ENCODE results near the gene DOCK4.

DOCK4 gene

GRCh38 chr7:111746950-111747349 lies 459.2 kb downstream of the DOCK4 start:
- Histone ChIP-seq H3K36me3 (ENCODE audit: control insufficient read depth, insufficient read depth, low read length, severe bottlenecking) (no peaks in the 10 kb centered on the region), H3K27me3 (replicated peaks; ENCODE audit: control insufficient read depth, insufficient read depth, low read length) (no peaks in the 10 kb centered on the region), H3K9ac (ENCODE audit: low read length) (no peak overlapping the region), H3K4me1 (ENCODE audit: control insufficient read depth, insufficient read depth, low read length) (peaks cover 5% of the 10 kb centered on the region), H3K9me3 (ENCODE audit: control insufficient read depth, low read length) (no peaks in the 10 kb centered on the region), H3K4me3 (ENCODE audit: low read length) (no peak overlapping the region)
- no peak for DNase-seq (ENCODE audit: low read depth)

GRCh38 chr7:111744501-111745155 lies 461.6 kb downstream of the DOCK4 start:
- peak; percentile 10 for DNase-seq (ENCODE audit: low read depth)
- Histone ChIP-seq H3K27me3 (replicated peaks; ENCODE audit: control insufficient read depth, insufficient read depth, low read length) (no peaks in the 10 kb centered on the region), H3K9ac (ENCODE audit: low read length) (no peak overlapping the region), H3K4me1 (ENCODE audit: control insufficient read depth, insufficient read depth, low read length) (peaks cover 5% of the 10 kb centered on the region), H3K9me3 (ENCODE audit: control insufficient read depth, low read length) (no peaks in the 10 kb centered on the region), H3K4me3 (ENCODE audit: low read length) (no peak overlapping the region), H3K36me3 (ENCODE audit: control insufficient read depth, insufficient read depth, low read length, severe bottlenecking) (no peaks in the 10 kb centered on the region)

- no peak for DNase-seq (ENCODE audit: low read depth)
- Histone ChIP-seq H3K4me1 (ENCODE audit: control insufficient read depth, insufficient read depth, low read length) (peaks cover 5% of the 10 kb centered on the region), H3K9me3 (ENCODE audit: control insufficient read depth, low read length) (no peaks in the 10 kb centered on the region), H3K9ac (ENCODE audit: low read length) (no peak overlapping the region), H3K36me3 (ENCODE audit: control insufficient read depth, insufficient read depth, low read length, severe bottlenecking) (no peaks in the 10 kb centered on the region), H3K4me3 (ENCODE audit: low read length) (no peak overlapping the region), H3K27me3 (replicated peaks; ENCODE audit: control insufficient read depth, insufficient read depth, low read length) (no peaks in the 10 kb centered on the region)
Observed at GRCh38 chr7:111743244-111743847, 462.9 kb downstream of the DOCK4 start.

- peak; percentile 73 for DNase-seq (ENCODE audit: low read depth)
- Histone ChIP-seq H3K4me3 (ENCODE audit: low read length) (no peak overlapping the region), H3K36me3 (ENCODE audit: control insufficient read depth, insufficient read depth, low read length, severe bottlenecking) (no peaks in the 10 kb centered on the region), H3K27me3 (replicated peaks; ENCODE audit: control insufficient read depth, insufficient read depth, low read length) (no peaks in the 10 kb centered on the region), H3K9ac (ENCODE audit: low read length) (no peak overlapping the region), H3K4me1 (ENCODE audit: control insufficient read depth, insufficient read depth, low read length) (peaks cover 5% of the 10 kb centered on the region), H3K9me3 (ENCODE audit: control insufficient read depth, low read length) (no peaks in the 10 kb centered on the region)
Observed at GRCh38 chr7:111741811-111742240, 464.4 kb downstream of the DOCK4 start.

- no peak for DNase-seq (ENCODE audit: low read depth)
- H3K36me3 ChIP-seq (ENCODE audit: control insufficient read depth, insufficient read depth, low read length, severe bottlenecking) = no peaks in the 10 kb centered on the region
Observed at GRCh38 chr7:111740942-111741341, 465.3 kb downstream of the DOCK4 start.

GRCh38 chr7:111736552-111736874 lies 469.7 kb downstream of the DOCK4 start:
- no peaks in the 10 kb centered on the region for H3K9me3 ChIP-seq (ENCODE audit: control insufficient read depth, low read length)
- H3K4me1 ChIP-seq (ENCODE audit: control insufficient read depth, insufficient read depth, low read length) = peaks cover 7% of the 10 kb centered on the region
- H3K9ac ChIP-seq (ENCODE audit: low read length) = no peak overlapping the region
- H3K4me3 ChIP-seq (ENCODE audit: low read length) = no peak overlapping the region
- H3K27me3 ChIP-seq (replicated peaks; ENCODE audit: control insufficient read depth, insufficient read depth, low read length) = no peaks in the 10 kb centered on the region
- no peaks in the 10 kb centered on the region for H3K36me3 ChIP-seq (ENCODE audit: control insufficient read depth, insufficient read depth, low read length, severe bottlenecking)
- DNase-seq (ENCODE audit: low read depth) = peak; percentile 19

More at GRCh38 chr7:111740942-111741341, 465.3 kb downstream of the DOCK4 start:
- no peaks in the 10 kb centered on the region for H3K27me3 ChIP-seq (replicated peaks; ENCODE audit: control insufficient read depth, insufficient read depth, low read length)
- H3K4me3 ChIP-seq (ENCODE audit: low read length) = no peak overlapping the region
- no peak overlapping the region for H3K9ac ChIP-seq (ENCODE audit: low read length)
- no peaks in the 10 kb centered on the region for H3K9me3 ChIP-seq (ENCODE audit: control insufficient read depth, low read length)
- peaks cover 5% of the 10 kb centered on the region for H3K4me1 ChIP-seq (ENCODE audit: control insufficient read depth, insufficient read depth, low read length)

GRCh38 chr7:111735661-111736551 lies 470.3 kb downstream of the DOCK4 start:
- no peak overlapping the region for H3K9ac ChIP-seq (ENCODE audit: low read length)
- H3K36me3 ChIP-seq (ENCODE audit: control insufficient read depth, insufficient read depth, low read length, severe bottlenecking) = no peaks in the 10 kb centered on the region
- H3K9me3 ChIP-seq (ENCODE audit: control insufficient read depth, low read length) = no peaks in the 10 kb centered on the region
- H3K4me3 ChIP-seq (ENCODE audit: low read length) = peak overlapping the region; percentile 9
- no peaks in the 10 kb centered on the region for H3K27me3 ChIP-seq (replicated peaks; ENCODE audit: control insufficient read depth, insufficient read depth, low read length)
- peak; percentile 89 for DNase-seq (ENCODE audit: low read depth)
- H3K4me1 ChIP-seq (ENCODE audit: control insufficient read depth, insufficient read depth, low read length) = peaks cover 7% of the 10 kb centered on the region

GRCh38 chr7:111734954-111735660 lies 471.1 kb downstream of the DOCK4 start:
- no peak for DNase-seq (ENCODE audit: low read depth)
- H3K27me3 ChIP-seq (replicated peaks; ENCODE audit: control insufficient read depth, insufficient read depth, low read length) = no peaks in the 10 kb centered on the region
- no peaks in the 10 kb centered on the region for H3K9me3 ChIP-seq (ENCODE audit: control insufficient read depth, low read length)
- no peaks in the 10 kb centered on the region for H3K36me3 ChIP-seq (ENCODE audit: control insufficient read depth, insufficient read depth, low read length, severe bottlenecking)
- no peak overlapping the region for H3K9ac ChIP-seq (ENCODE audit: low read length)
- peak overlapping the region; percentile 9 for H3K4me3 ChIP-seq (ENCODE audit: low read length)
- peaks cover 7% of the 10 kb centered on the region for H3K4me1 ChIP-seq (ENCODE audit: control insufficient read depth, insufficient read depth, low read length)

- Histone ChIP-seq H3K27me3 (replicated peaks; ENCODE audit: control insufficient read depth, insufficient read depth, low read length) (no peaks in the 10 kb centered on the region), H3K4me3 (ENCODE audit: low read length) (no peak overlapping the region), H3K4me1 (ENCODE audit: control insufficient read depth, insufficient read depth, low read length) (peaks cover 7% of the 10 kb centered on the region), H3K36me3 (ENCODE audit: control insufficient read depth, insufficient read depth, low read length, severe bottlenecking) (no peaks in the 10 kb centered on the region), H3K9ac (ENCODE audit: low read length) (no peak overlapping the region), H3K9me3 (ENCODE audit: control insufficient read depth, low read length) (no peaks in the 10 kb centered on the region)
- DNase-seq (ENCODE audit: low read depth) = no peak
Observed at GRCh38 chr7:111732923-111733322, 473.3 kb downstream of the DOCK4 start.

- Histone ChIP-seq H3K9ac (ENCODE audit: low read length) (no peak overlapping the region), H3K36me3 (ENCODE audit: control insufficient read depth, insufficient read depth, low read length, severe bottlenecking) (no peaks in the 10 kb centered on the region), H3K27me3 (replicated peaks; ENCODE audit: control insufficient read depth, insufficient read depth, low read length) (no peaks in the 10 kb centered on the region), H3K9me3 (ENCODE audit: control insufficient read depth, low read length) (no peaks in the 10 kb centered on the region), H3K4me1 (ENCODE audit: control insufficient read depth, insufficient read depth, low read length) (peaks cover 7% of the 10 kb centered on the region), H3K4me3 (ENCODE audit: low read length) (no peak overlapping the region)
- DNase-seq (ENCODE audit: low read depth) = peak; percentile 59
Observed at GRCh38 chr7:111730476-111731300, 475.5 kb downstream of the DOCK4 start.
